Stimulated activated CD4-positive, alpha-beta T cell treated with anti-CD3 and anti-CD28 coated beads, TNF-alpha, amount 100 ng/mL, for 48 hours (primary cell): ENCODE results near the gene PBX4.

ENCODE experiments used
- DNase-seq, 3 donors: peaks; one replicate each; pipeline ENCODE4 v3.0.0-alpha.2; 2020; ENCODE audit warnings: low read depth in 3 of 3

Gene PBX4

GRCh38 chr19:19526581-19527370, 91.7 kb downstream of the PBX4 start:
- DNase-seq: no peak

- DNase-seq: no peak
These were observed 92.7 kb downstream of the PBX4 start for GRCh38 chr19:19525611-19526380.

DNA sequence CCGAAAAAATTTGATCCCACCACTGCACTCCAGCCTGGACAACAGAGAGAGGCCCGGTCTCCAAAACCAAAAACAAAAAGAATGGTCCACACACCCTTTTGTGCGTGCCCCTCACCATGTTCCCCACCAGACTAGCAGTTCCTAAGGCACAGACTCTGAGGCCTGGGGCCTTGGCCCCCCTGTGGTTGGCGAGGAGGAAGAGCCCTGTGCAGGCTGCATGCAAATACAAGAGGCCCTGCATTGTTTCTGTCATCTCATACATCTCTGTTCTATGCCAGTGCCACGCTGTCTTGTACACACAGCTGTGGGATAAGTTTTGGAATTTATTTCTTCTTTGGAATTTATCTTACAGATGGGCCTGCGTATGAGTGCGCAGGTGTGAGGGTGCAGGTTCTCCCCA, 94.4 kb downstream of the PBX4 start:
- DNase-seq: no peak

- DNase-seq: no peak
These were observed 95.3 kb downstream of the PBX4 start for GRCh38 chr19:19523177-19523576.

DNA sequence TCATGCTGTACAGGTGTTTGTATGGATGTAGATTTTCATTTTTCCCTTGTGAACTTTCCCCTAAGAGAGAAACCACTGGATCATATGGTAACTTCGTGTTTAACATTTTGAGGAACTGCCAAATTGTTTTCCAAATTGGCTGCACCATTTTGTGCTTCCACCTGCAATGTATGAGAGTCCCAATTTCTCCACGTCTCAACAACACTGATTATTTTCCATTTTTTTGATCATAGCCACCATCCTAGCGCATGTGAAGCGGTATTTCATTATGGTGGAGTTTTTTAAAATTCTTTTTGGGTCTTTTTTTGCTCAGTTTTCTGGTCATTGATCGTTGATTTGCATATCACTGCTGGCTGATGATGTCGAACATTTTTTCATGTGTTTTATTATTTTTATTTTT, 97.5 kb downstream of the PBX4 start:
- no peak for DNase-seq

- no peak for DNase-seq
These were observed 101.3 kb downstream of the PBX4 start for GRCh38 chr19:19517235-19517619.

DNA sequence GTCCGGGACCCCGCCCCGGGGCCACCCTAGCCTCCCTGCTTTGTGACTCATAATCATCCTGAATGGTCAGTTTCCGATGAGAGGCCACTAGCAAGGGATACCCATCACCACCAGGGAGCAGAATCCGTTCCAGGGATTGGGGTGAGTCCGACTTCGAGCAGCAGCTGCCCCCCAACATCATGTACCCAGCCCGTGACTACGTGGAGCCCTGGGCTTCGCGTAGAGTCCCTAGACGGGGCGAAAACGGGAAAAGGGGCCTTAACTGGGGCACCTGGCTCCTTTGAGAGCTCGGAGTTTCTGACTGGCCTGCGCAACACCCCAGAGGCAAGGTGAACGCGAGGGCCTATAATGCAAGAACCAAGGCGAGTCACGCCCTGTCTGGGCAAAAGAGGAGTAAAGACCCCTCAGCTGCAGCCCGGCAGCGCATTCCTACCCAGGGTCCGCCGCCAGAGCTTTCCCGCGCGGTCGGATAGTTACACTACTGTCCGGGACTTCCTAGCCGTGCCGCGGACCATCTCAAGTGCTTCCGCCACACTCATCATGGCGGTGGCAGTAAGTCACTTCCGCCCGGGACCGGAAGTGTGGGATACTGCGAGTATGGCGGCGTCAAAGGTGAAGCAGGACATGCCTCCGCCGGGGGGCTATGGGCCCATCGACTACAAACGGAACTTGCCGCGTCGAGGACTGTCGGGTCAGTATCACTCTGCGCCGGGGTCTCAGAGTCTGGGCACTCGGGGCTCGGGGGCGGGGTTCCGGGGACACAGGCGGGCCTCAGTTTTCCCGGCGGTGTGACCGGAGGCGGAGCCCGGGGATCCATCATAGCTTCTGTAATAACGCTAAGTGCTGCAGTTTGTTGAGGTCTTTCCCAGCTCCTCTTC, 102.6 kb downstream of the PBX4 start, which contains the start of gene NDUFA13:
TSS of gene NDUFA13 (plus strand) at position 584 of the 878 bp plus-strand sequence. CDS start at position 598, 14 bp downstream.
- DNase-seq: peak; percentile 84 to 90 (median 87)

DNA sequence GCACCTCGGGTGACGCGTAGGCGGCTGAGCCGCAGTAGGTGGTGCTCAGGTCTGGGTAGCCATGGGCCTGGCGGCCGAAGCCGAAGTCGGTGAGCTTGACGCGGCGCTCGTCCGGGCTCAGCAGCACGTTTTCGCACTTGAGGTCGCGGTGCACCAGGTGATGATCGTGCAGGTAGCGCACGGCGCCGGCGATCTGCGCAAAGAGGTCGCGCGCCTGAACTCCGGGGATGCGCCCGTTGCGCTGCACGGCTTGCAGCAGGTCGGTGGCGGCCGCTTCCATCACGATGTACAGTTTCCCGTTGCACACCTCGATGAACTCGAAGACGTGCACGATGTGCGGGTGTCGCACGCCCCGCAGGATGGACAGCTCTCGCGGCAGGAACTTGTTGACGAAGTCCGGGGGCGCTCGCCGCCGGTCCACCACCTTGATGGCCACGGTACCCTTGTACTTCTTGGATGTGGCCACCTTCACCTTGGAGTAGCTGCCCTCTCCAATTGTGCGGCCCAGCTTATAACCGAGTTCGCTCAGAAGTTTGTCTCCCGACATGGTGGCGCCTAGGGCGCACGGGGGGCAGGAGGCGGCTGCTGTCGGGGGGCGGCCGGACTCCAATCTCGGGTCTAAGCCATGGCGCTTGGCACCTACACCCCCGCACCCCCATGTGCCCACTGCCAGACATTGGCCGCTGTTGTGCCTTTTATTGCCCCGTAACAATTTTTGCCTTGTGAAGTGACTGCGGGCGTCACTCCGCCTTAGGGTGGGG, 103.4 kb downstream of the PBX4 start, which contains the start of gene TSSK6:
TSS of gene TSSK6 (minus strand) at position 668 of the 761 bp plus-strand sequence. CDS start at position 547, 121 bp downstream.
- DNase-seq: no peak

GRCh38 chr19:19514215-19514657, 104.3 kb downstream of the PBX4 start:
- DNase-seq: no peak

GRCh38 chr19:19513682-19514081, 104.8 kb downstream of the PBX4 start:
- no peak for DNase-seq
